ENCODE results near the gene PTPN2. TPM values are rescaled to one million over a fixed set of nuclear protein-coding genes. Genes with fewer than 3 reads are reported as not detected.
A peak's percentile ranks its signal among the peaks of the same experiment; 100 is the strongest.

Gene PTPN2
- total RNA-seq, 2 experiments from 2014 or later, result 60.6 to 72.9 TPM

DNA sequence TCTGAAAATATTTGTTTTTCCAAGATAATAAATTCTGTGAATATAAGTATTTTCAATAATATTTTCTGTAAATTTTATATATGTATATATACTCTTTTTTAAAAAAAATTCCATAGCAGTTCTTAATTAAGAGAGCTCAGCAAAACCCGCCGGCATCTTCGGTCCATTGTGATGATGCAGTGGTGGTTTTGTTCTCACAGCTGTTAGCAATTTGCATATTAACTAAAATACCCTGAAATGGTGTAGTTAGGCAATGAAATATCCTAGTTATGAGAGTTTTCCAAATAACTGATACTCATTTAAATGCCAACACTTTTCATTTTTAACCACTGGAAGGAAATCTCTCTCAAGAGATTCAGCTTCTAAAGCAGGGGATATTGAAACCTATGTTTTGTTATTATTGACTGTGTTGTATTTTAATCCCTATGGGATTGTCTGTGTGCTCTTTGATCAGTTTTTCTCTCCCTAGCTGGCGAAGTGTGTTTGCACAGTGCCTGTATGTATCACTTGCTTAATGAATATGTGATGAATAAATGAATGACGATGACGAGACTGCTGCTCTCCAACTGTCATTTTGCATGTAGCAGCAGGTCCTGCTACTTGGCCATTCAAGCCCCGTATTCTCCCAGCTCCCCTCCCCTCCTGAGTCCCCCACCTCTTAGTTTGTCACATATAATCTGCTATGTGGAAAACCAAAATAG, 138.8 kb downstream of the PTPN2 start:
- H3K4me3 Mint-ChIP-seq, result no peak overlapping the region
- DNase-seq, result no peak
- no peak overlapping the region for H3K27ac Mint-ChIP-seq
- H3K9me3 Mint-ChIP-seq (ENCODE audit: low read depth), result no peaks in the 10 kb centered on the region
- H3K4me1 Mint-ChIP-seq, result peaks cover 11% of the 10 kb centered on the region
- no peaks in the 10 kb centered on the region for H3K36me3 Mint-ChIP-seq (ENCODE audit: low read depth)
- no peaks in the 10 kb centered on the region for H3K27me3 Mint-ChIP-seq
- intact Hi-C loops (cut with DNase I, micrococcal nuclease), result no loop called here
- POLR2A ChIA-PET, result interaction anchor here (0.7 kb wide), 1 partner anchor 43 kb away, joined by 4 read pairs; no protein-coding TSS in a partner anchor
- CTCF ChIA-PET, result interaction anchor here (0.7 to 3.6 kb wide), 13 partner anchors 13 to 316 kb away, joined by 3 to 29 read pairs (median 5); no protein-coding TSS in a partner anchor
- no peak for ATAC-seq

DNA sequence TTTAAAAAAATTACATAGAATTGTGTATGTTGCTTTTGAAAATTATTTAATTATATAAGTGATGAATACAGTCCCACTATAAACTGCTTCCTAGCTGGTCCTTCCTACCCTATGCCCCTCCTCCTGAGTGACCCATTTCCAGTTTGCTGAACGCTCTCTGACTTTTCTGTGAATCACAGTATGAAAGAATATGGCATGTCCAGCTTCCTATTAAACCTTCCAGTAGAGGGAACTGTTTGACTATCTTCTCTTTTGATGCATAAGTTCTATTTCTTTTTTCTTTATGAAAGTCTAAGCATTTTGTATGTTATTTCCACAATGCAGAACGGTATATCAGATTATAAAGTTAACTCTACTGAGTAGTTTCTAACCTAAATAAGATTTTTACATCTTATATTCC, 139.9 kb downstream of the PTPN2 start:
- peak; percentile 78 for ATAC-seq
- intact Hi-C loops (cut with DNase I, micrococcal nuclease), result loop anchor here (1.0 to 5.0 kb wide), 4 partner anchors 149 to 413 kb away; no protein-coding TSS in a partner anchor
- ChIA-PET POLR2A (no interaction called here), CTCF (interaction anchor here (0.6 to 3.6 kb wide), 14 partner anchors 14 to 1026 kb away, joined by 3 to 29 read pairs (median 4); no protein-coding TSS in a partner anchor)
- Mint-ChIP-seq H3K9me3 (ENCODE audit: low read depth) (no peaks in the 10 kb centered on the region), H3K4me1 (peaks cover under 1% of the 10 kb centered on the region), H3K36me3 (ENCODE audit: low read depth) (no peaks in the 10 kb centered on the region), H3K27ac (no peak overlapping the region), H3K4me3 (no peak overlapping the region), H3K27me3 (no peaks in the 10 kb centered on the region)
- no peak for DNase-seq

DNA sequence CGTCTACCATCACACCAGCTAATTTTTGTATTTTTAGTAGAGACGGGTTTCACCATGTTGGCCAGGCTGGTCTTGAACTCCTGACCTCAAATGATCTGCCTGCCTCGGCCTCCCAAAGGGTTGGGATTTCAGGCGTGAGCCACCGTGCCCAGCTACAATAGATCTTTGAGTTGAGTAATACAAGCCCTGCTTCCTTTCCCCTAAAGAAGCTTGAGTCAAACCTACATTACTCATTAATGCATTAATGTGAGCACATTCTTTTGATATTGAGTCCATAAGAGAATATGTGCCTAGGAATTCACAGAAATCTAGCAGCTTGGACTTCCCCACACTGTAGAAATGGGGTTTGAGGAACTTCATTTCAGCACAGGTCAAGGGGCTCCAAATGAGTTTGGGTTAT, 141.6 kb downstream of the PTPN2 start:
- Mint-ChIP-seq H3K4me3 (no peak overlapping the region), H3K36me3 (ENCODE audit: low read depth) (no peaks in the 10 kb centered on the region), H3K27ac (no peak overlapping the region), H3K27me3 (no peaks in the 10 kb centered on the region), H3K9me3 (ENCODE audit: low read depth) (no peaks in the 10 kb centered on the region), H3K4me1 (no peaks in the 10 kb centered on the region)
- ATAC-seq (no peak), DNase-seq (no peak)
- ChIA-PET CTCF (interaction anchor here (0.8 to 1.8 kb wide), 3 partner anchors 59 to 192 kb away, joined by 3 to 6 read pairs (median 5); no protein-coding TSS in a partner anchor), POLR2A (interaction anchor here (1.2 kb wide), 1 partner anchor 33 kb away, joined by 4 read pairs; no protein-coding TSS in a partner anchor)
- intact Hi-C loops (cut with DNase I, micrococcal nuclease), result loop anchor here in 1 of 2 experiments (5.0 kb wide), 1 partner anchor 415 kb away; no protein-coding TSS in a partner anchor

Other genes with a start within 250 kb of the PTPN2 start
- 1 to 10 TPM; 3.0 to 3.8 TPM for gene SPIRE1, start 226.1 kb downstream of the PTPN2 start, total RNA-seq
- 10 to 100 TPM; 12.5 to 13.9 TPM for gene CEP76, start 181.5 kb downstream of the PTPN2 start, total RNA-seq
- gene PSMG2, start 181.2 kb downstream of the PTPN2 start, total RNA-seq, result 100 to 1,000 TPM; 113 to 118 TPM
- gene SEH1L, start 63.8 kb upstream of the PTPN2 start, total RNA-seq, result 100 to 1,000 TPM; 100 to 107 TPM
- gene CEP192, start 107.1 kb upstream of the PTPN2 start, total RNA-seq, result 10 to 100 TPM; 36.0 to 39.3 TPM

Measured in activated CD4-positive, alpha-beta T cell treated with anti-CD3 and anti-CD28 coated beads for 36 hours (primary cell).